Osteocyte (in vitro differentiated cells): Measurements from ENCODE around the gene APOL5. TPM values are rescaled to one million over a fixed set of nuclear protein-coding genes. Genes with fewer than 3 reads are reported as not detected.
"Not testable (repeated sequence)": the region's sequence is repeated elsewhere in the genome, so short reads cannot be mapped to it uniquely, and the experiment has no call there.

Source experiments
- DNase-seq: peaks from one replicate; pipeline ENCODE4 v3.0.0; 2021; ENCODE audit warnings: mixed read lengths; ENCODE audit not compliant: unreplicated experiment; ENCODE audit errors: extremely low spot score
- H3K27ac Mint-ChIP-seq: one replicate; pipeline ENCODE4 v1.8.0; 2021; ENCODE audit warnings: mild to moderate bottlenecking, mixed read lengths; ENCODE audit not compliant: unreplicated experiment
- H3K27me3 Mint-ChIP-seq: one replicate; pipeline ENCODE4 v1.8.0; 2021; ENCODE audit warnings: mixed read lengths; ENCODE audit not compliant: unreplicated experiment
- H3K36me3 Mint-ChIP-seq: one replicate; pipeline ENCODE4 v1.8.0; 2021; ENCODE audit warnings: mixed read lengths; ENCODE audit not compliant: unreplicated experiment
- H3K4me1 Mint-ChIP-seq: one replicate; pipeline ENCODE4 v1.8.0; 2021; ENCODE audit warnings: mixed read lengths; ENCODE audit not compliant: unreplicated experiment
- H3K4me3 Mint-ChIP-seq: one replicate; pipeline ENCODE4 v1.8.0; 2021; ENCODE audit warnings: mild to moderate bottlenecking, moderate library complexity, mixed read lengths; ENCODE audit not compliant: unreplicated experiment
- H3K9me3 Mint-ChIP-seq: one replicate; pipeline ENCODE4 v1.8.0; 2021; ENCODE audit warnings: mixed read lengths; ENCODE audit not compliant: unreplicated experiment
- total RNA-seq: library from RNA; stranded (reverse); gene quantifications from 2 replicates; pipeline ENCODE4 v1.2.1, GENCODE V29; 2021
- TF ChIP-seq, protein P1 (sequence below): fragments of 200-600 bp; sonication (generic); IDR thresholded peaks from 2 replicates; pipeline ENCODE4 v1.5.0; 2021; ENCODE audit warnings: antibody characterized with exemption, mild to moderate bottlenecking, moderate library complexity

Gene APOL5
- total RNA-seq, 1 donor from 2014 or later, result not detected

- no peak overlapping the region for H3K27ac Mint-ChIP-seq
- no peak for DNase-seq
- peaks cover 8% of the 10 kb centered on the region for H3K27me3 Mint-ChIP-seq
- H3K4me1 Mint-ChIP-seq, result no peaks in the 10 kb centered on the region
- H3K9me3 Mint-ChIP-seq, result no peaks in the 10 kb centered on the region
- TF ChIP-seq, protein P1, sequence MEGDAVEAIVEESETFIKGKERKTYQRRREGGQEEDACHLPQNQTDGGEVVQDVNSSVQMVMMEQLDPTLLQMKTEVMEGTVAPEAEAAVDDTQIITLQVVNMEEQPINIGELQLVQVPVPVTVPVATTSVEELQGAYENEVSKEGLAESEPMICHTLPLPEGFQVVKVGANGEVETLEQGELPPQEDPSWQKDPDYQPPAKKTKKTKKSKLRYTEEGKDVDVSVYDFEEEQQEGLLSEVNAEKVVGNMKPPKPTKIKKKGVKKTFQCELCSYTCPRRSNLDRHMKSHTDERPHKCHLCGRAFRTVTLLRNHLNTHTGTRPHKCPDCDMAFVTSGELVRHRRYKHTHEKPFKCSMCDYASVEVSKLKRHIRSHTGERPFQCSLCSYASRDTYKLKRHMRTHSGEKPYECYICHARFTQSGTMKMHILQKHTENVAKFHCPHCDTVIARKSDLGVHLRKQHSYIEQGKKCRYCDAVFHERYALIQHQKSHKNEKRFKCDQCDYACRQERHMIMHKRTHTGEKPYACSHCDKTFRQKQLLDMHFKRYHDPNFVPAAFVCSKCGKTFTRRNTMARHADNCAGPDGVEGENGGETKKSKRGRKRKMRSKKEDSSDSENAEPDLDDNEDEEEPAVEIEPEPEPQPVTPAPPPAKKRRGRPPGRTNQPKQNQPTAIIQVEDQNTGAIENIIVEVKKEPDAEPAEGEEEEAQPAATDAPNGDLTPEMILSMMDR, result no peak
- H3K4me3 Mint-ChIP-seq, result no peak overlapping the region
- no peaks in the 10 kb centered on the region for H3K36me3 Mint-ChIP-seq
These were observed 20.5 kb upstream of the APOL5 start for GRCh38 chr22:35697142-35697541.

DNA sequence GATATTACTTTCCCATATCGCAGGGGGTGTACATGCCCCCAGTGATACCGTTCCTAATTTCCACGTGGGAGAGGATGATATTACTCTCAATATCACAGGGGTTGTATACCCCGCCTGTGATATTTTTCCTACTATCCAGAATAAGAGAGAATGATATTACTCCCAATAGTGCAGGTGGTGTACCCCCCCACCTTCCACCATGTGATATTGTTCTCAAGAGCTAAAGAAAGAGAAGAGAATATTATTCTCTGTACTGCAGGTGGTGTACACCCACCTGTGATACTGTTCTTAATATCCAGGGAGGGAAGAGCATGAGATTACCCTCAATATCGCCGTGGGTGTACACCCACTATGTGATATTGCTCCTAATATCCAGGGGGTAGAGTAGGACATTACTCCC is 17.8 kb upstream of the APOL5 start:
- H3K36me3 Mint-ChIP-seq, H3K27me3 Mint-ChIP-seq, H3K27ac Mint-ChIP-seq, H3K9me3 Mint-ChIP-seq, DNase-seq, H3K4me3 Mint-ChIP-seq: not testable (repeated sequence)
- H3K4me1 Mint-ChIP-seq, result peaks cover 15% of the 10 kb centered on the region

DNA sequence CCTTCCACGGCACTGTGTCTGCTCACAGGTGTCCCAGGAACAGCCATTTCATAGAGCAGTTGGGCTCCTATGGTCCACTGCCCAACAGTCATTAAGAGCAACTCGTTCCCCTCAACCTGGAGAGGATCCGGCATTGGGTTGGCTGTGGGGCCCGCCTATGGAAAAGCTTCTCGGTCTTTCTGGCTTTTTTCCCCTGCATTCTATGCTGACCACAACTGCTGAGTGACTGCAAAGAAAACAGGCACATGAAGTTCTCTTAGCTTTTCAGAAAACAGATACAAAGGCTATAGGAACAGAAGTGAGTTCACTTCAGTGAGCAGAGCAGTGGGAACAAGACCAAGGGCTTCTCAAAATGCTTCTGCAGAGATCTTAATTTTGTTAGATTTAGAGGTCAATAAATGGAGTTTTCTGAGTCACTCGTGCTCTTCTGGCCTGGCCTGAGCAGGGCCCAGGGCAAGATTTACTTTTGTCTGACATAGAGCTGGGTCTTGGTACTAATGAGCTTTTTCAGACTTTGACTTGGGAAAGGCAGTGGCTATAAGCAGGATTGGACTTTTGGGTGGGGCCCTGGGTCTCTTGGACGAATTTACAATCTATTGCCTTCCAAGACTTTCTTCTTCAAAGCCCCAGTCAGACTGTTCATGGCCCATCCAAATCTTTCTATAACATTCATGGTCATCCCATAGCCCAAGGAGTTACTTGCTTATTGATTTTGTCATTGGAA is 13.6 kb upstream of the APOL5 start:
- H3K4me1 Mint-ChIP-seq, result peaks cover 28% of the 10 kb centered on the region
- TF ChIP-seq, protein P1, result no peak
- H3K36me3 Mint-ChIP-seq, result no peaks in the 10 kb centered on the region
- no peak overlapping the region for H3K4me3 Mint-ChIP-seq
- no peaks in the 10 kb centered on the region for H3K9me3 Mint-ChIP-seq
- no peak for DNase-seq
- H3K27ac Mint-ChIP-seq, result peak overlapping the region; percentile 43
- H3K27me3 Mint-ChIP-seq, result no peaks in the 10 kb centered on the region

DNA sequence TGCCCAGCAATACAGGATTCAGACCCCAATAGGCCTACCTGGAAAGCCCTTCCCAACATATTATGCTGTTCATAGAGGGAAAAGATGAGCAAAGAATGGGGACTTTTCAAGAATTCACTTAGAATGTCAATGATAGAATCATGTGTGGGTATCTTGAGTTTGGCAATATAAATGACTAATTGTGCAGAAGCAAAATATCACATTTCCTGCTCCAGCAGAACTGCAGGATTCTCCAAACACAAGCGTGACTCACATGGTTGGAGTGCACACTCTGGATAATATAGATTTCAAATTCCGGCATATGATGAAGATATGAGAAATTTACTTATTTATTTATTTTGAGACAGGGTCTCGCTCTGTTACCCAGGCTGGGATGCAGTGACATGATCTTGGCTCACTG is 12.5 kb upstream of the APOL5 start:
- H3K9me3 Mint-ChIP-seq, result no peaks in the 10 kb centered on the region
- H3K4me3 Mint-ChIP-seq, result no peak overlapping the region
- H3K27ac Mint-ChIP-seq, result peak overlapping the region; percentile 47
- no peaks in the 10 kb centered on the region for H3K27me3 Mint-ChIP-seq
- H3K36me3 Mint-ChIP-seq, result no peaks in the 10 kb centered on the region
- no peak for DNase-seq
- H3K4me1 Mint-ChIP-seq, result peaks cover 36% of the 10 kb centered on the region
- TF ChIP-seq, protein P1, result no peak

DNA sequence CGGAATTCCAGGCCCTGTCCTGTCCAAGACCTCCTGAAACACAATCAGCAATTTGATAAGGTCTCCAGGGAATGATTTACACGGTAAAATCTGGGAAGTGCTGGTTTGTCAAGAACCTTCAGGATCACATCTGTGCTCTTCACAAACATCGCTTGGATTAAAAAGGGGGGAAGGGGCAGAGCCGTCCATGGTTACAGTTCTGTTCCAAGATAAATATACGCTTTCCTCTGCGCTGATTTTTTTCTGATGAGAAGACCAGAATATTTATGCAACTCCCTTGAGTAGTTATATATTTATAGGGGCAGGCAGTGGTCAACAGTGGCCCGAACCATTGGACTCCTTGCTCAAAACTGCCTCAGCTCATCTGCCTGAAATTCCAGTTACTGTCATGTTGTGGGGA is 9.2 kb upstream of the APOL5 start:
- H3K36me3 Mint-ChIP-seq, result no peaks in the 10 kb centered on the region

More for the DNA sequence above, 9.2 kb upstream of the APOL5 start:
- H3K9me3 Mint-ChIP-seq, result no peaks in the 10 kb centered on the region
- no peak overlapping the region for H3K4me3 Mint-ChIP-seq
- peak overlapping the region; percentile 32 for H3K27ac Mint-ChIP-seq
- peaks cover 36% of the 10 kb centered on the region for H3K4me1 Mint-ChIP-seq
- no peaks in the 10 kb centered on the region for H3K27me3 Mint-ChIP-seq
- TF ChIP-seq, protein P1, result no peak
- DNase-seq, result no peak
